ENCODE results near the gene USE1.

The USE1 gene

GRCh38 chr19:17197666-17198065, 17.5 kb upstream of the USE1 start:
- H3K27ac ChIP-seq, result no peak overlapping the region

GRCh38 chr19:17200408-17201079, 14.6 kb upstream of the USE1 start:
- Histone ChIP-seq H3K4me3 (ENCODE audit: low read depth in 1 of 2, low read length in 1 of 2) (no peak overlapping the region), H3K9me3 (peaks cover 6% of the 10 kb centered on the region), H3K4me1 (ENCODE audit: control insufficient read depth in 1 of 2, insufficient read depth in 1 of 2, low read depth in 1 of 2, low read length in 1 of 2) (no peaks in the 10 kb centered on the region), H3K36me3 (peaks cover 100% of the 10 kb centered on the region), H3K27me3 (no peaks in the 10 kb centered on the region), H3K27ac (no peak overlapping the region)
- no peak for TF ChIP-seq CTCF (IDR thresholded peaks at IDR 0.05)

More at GRCh38 chr19:17197666-17198065, 17.5 kb upstream of the USE1 start:
- H3K4me1 ChIP-seq (ENCODE audit: control insufficient read depth in 1 of 2, insufficient read depth in 1 of 2, low read depth in 1 of 2, low read length in 1 of 2), result no peaks in the 10 kb centered on the region
- H3K36me3 ChIP-seq, result peaks cover 100% of the 10 kb centered on the region
- no peak for TF ChIP-seq CTCF (IDR thresholded peaks at IDR 0.05)
- H3K27me3 ChIP-seq, result no peaks in the 10 kb centered on the region
- H3K9me3 ChIP-seq, result peaks cover 6% of the 10 kb centered on the region
- H3K4me3 ChIP-seq (ENCODE audit: low read depth in 1 of 2, low read length in 1 of 2), result no peak overlapping the region

- Histone ChIP-seq H3K9me3 (peaks cover 6% of the 10 kb centered on the region), H3K4me3 (ENCODE audit: low read depth in 1 of 2, low read length in 1 of 2) (no peak overlapping the region), H3K36me3 (peaks cover 100% of the 10 kb centered on the region), H3K27ac (no peak overlapping the region), H3K27me3 (no peaks in the 10 kb centered on the region), H3K4me1 (ENCODE audit: control insufficient read depth in 1 of 2, insufficient read depth in 1 of 2, low read depth in 1 of 2, low read length in 1 of 2) (no peaks in the 10 kb centered on the region)
- no peak for TF ChIP-seq CTCF (IDR thresholded peaks at IDR 0.05)
These were observed 12.9 kb upstream of the USE1 start for GRCh38 chr19:17202249-17202648.

- no peak for TF ChIP-seq CTCF (IDR thresholded peaks at IDR 0.05)
- peaks cover 100% of the 10 kb centered on the region for H3K36me3 ChIP-seq
- no peak overlapping the region for H3K4me3 ChIP-seq (ENCODE audit: low read depth in 1 of 2, low read length in 1 of 2)
These were observed 12.4 kb upstream of the USE1 start for GRCh38 chr19:17202713-17203112.

GRCh38 chr19:17205237-17206140, 9.7 kb upstream of the USE1 start:
- Histone ChIP-seq H3K36me3 (peaks cover 97% of the 10 kb centered on the region), H3K4me3 (ENCODE audit: low read depth in 1 of 2, low read length in 1 of 2) (no peak overlapping the region), H3K4me1 (ENCODE audit: control insufficient read depth in 1 of 2, insufficient read depth in 1 of 2, low read depth in 1 of 2, low read length in 1 of 2) (no peaks in the 10 kb centered on the region), H3K27me3 (no peaks in the 10 kb centered on the region), H3K27ac (no peak overlapping the region), H3K9me3 (peaks cover 6% of the 10 kb centered on the region)
- peak; percentile 29 for TF ChIP-seq CTCF (IDR thresholded peaks at IDR 0.05)

More at GRCh38 chr19:17202713-17203112, 12.4 kb upstream of the USE1 start:
- H3K4me1 ChIP-seq (ENCODE audit: control insufficient read depth in 1 of 2, insufficient read depth in 1 of 2, low read depth in 1 of 2, low read length in 1 of 2), result no peaks in the 10 kb centered on the region
- peaks cover 6% of the 10 kb centered on the region for H3K9me3 ChIP-seq
- no peaks in the 10 kb centered on the region for H3K27me3 ChIP-seq
- no peak overlapping the region for H3K27ac ChIP-seq
